Measurements from ENCODE around the gene TSPAN15.

The TSPAN15 gene

GRCh38 chr10:69464801-69465401 lies 13.6 kb downstream of the TSPAN15 start:
- H3K4me3 ChIP-seq (ENCODE audit: low read depth, low read length) = no peak overlapping the region

GRCh38 chr10:69465457-69466157 lies 14.3 kb downstream of the TSPAN15 start:
- no peak overlapping the region for H3K4me3 ChIP-seq (ENCODE audit: low read depth, low read length)

- H3K4me3 ChIP-seq (ENCODE audit: low read depth, low read length) = no peak overlapping the region
These were observed 14.9 kb downstream of the TSPAN15 start for GRCh38 chr10:69466158-69466490.

GRCh38 chr10:69466689-69467088 lies 15.4 kb downstream of the TSPAN15 start:
- H3K4me3 ChIP-seq (ENCODE audit: low read depth, low read length) = no peak overlapping the region

GRCh38 chr10:69467928-69468750 lies 16.9 kb downstream of the TSPAN15 start:
- no peak overlapping the region for H3K4me3 ChIP-seq (ENCODE audit: low read depth, low read length)

- no peak overlapping the region for H3K4me3 ChIP-seq (ENCODE audit: low read depth, low read length)
These were observed 17.5 kb downstream of the TSPAN15 start for GRCh38 chr10:69468751-69469089.

GRCh38 chr10:69469976-69470375 lies 18.7 kb downstream of the TSPAN15 start:
- H3K4me3 ChIP-seq (ENCODE audit: low read depth, low read length) = no peak overlapping the region

GRCh38 chr10:69470463-69471384 lies 19.5 kb downstream of the TSPAN15 start:
- H3K4me3 ChIP-seq (ENCODE audit: low read depth, low read length) = no peak overlapping the region

GRCh38 chr10:69472142-69472541 lies 20.9 kb downstream of the TSPAN15 start:
- H3K4me3 ChIP-seq (ENCODE audit: low read depth, low read length) = no peak overlapping the region

GRCh38 chr10:69472544-69472943 lies 21.3 kb downstream of the TSPAN15 start:
- H3K4me3 ChIP-seq (ENCODE audit: low read depth, low read length) = no peak overlapping the region

- no peak overlapping the region for H3K4me3 ChIP-seq (ENCODE audit: low read depth, low read length)
These were observed 22.2 kb downstream of the TSPAN15 start for GRCh38 chr10:69473304-69473990.

GRCh38 chr10:69474742-69475432 lies 23.6 kb downstream of the TSPAN15 start:
- no peak overlapping the region for H3K4me3 ChIP-seq (ENCODE audit: low read depth, low read length)

GRCh38 chr10:69475433-69475830 lies 24.2 kb downstream of the TSPAN15 start:
- H3K4me3 ChIP-seq (ENCODE audit: low read depth, low read length) = no peak overlapping the region

GRCh38 chr10:69477968-69478597 lies 26.8 kb downstream of the TSPAN15 start:
- no peak overlapping the region for H3K4me3 ChIP-seq (ENCODE audit: low read depth, low read length)

GRCh38 chr10:69479240-69480067 lies 28.2 kb downstream of the TSPAN15 start:
- no peak overlapping the region for H3K4me3 ChIP-seq (ENCODE audit: low read depth, low read length)

- H3K4me3 ChIP-seq (ENCODE audit: low read depth, low read length) = no peak overlapping the region
These were observed 28.8 kb downstream of the TSPAN15 start for GRCh38 chr10:69480068-69480412.

GRCh38 chr10:69481305-69481704 lies 30.0 kb downstream of the TSPAN15 start:
- no peak overlapping the region for H3K4me3 ChIP-seq (ENCODE audit: low read depth, low read length)

GRCh38 chr10:69481811-69482524 lies 30.7 kb downstream of the TSPAN15 start:
- H3K4me3 ChIP-seq (ENCODE audit: low read depth, low read length) = no peak overlapping the region

All from iPS-11a (cell line).